HCT116 (cell line): Measurements from ENCODE around the gene CALHM4.

Source experiments
- EZH2 ChIP-seq: fragments of 200-600 bp; sonication (generic); IDR thresholded peaks from 2 replicates; pipeline ENCODE4 v1.6.1; 2017; ENCODE audit warnings: antibody characterized with exemption, mixed run types
- EZH2phosphoT487 ChIP-seq: fragments of 200-600 bp; IDR thresholded peaks from 2 replicates; pipeline ENCODE4 v1.6.1; 2018; ENCODE audit warnings: antibody characterized with exemption, borderline replicate concordance
- POLR2A ChIP-seq: IDR thresholded peaks from 2 replicates; pipeline ENCODE4 v1.7.0; 2011; ENCODE audit warnings: borderline replicate concordance; ENCODE audit not compliant: insufficient read depth, insufficient read length; ENCODE audit errors: extremely low read depth
- POLR2AphosphoS5 ChIP-seq: IDR thresholded peaks from 2 replicates; pipeline ENCODE4 v1.6.1; 2011; ENCODE audit warnings: mild to moderate bottlenecking, low read depth, low read length, moderate library complexity
- RAD21 ChIP-seq: IDR thresholded peaks from 2 replicates; pipeline ENCODE4 v1.6.1; 2012; ENCODE audit warnings: low read depth, mild to moderate bottlenecking
- YY1 ChIP-seq: IDR thresholded peaks from 2 replicates; pipeline ENCODE4 v1.6.1; 2011; ENCODE audit warnings: low read length, low read depth, moderate library complexity, mild to moderate bottlenecking; ENCODE audit not compliant: insufficient replicate concordance; ENCODE audit errors: extremely low read depth
- ZNF274 ChIP-seq: fragments of 200-500 bp; sonication (Bioruptor generic); IDR thresholded peaks from 2 replicates; pipeline ENCODE4 v1.6.1; 2014; ENCODE audit warnings: mild to moderate bottlenecking, low read depth, low read length, inconsistent platforms
- TF ChIP-seq, protein P1 (sequence below), 3 experiments: fragments of 200-600 bp in 1 of 3; sonication (generic) in 1 of 3; IDR thresholded peaks in 2 of 3; conservative IDR thresholded peaks in 1 of 3; 2 replicates each; pipeline ENCODE4 v1.5.1; 2012 to 2017; ENCODE audit warnings: low read depth in 2 of 3, low read length in 2 of 3, antibody characterized with exemption in 1 of 3, borderline replicate concordance in 1 of 3, control low read depth in 1 of 3, mild to moderate bottlenecking in 1 of 3, mixed read lengths in 1 of 3, mixed run types in 1 of 3, moderate library complexity in 1 of 3; ENCODE audit not compliant: insufficient read depth in 1 of 3
- TF ChIP-seq, protein P2 (sequence below): IDR thresholded peaks from 2 replicates; pipeline ENCODE4 v1.6.1; 2012
- TF ChIP-seq, protein P3 (sequence below): IDR thresholded peaks from 2 replicates; pipeline ENCODE4 v1.6.1; 2012; ENCODE audit warnings: low read depth

DNA sequence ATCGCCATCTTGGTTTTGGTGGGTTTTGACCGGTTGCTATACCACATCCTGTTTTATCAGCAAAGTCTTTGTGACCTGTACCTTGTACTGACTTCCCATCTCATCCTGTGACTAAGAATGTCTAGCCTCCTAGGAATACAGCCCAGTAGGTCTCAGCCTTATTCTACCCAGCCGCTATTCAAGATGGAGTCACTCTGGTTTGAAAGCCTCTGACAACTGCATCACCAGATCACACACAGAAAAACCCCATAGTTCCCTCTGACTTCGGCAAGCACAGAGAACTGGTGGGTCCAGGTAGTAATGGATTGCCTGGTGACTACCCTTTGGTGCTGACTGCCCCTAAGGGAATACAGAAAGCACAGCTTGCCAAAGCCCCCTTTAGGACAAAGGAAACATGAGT lies 52.4 kb downstream of the CALHM4 start:
- TF ChIP-seq, protein P1, sequence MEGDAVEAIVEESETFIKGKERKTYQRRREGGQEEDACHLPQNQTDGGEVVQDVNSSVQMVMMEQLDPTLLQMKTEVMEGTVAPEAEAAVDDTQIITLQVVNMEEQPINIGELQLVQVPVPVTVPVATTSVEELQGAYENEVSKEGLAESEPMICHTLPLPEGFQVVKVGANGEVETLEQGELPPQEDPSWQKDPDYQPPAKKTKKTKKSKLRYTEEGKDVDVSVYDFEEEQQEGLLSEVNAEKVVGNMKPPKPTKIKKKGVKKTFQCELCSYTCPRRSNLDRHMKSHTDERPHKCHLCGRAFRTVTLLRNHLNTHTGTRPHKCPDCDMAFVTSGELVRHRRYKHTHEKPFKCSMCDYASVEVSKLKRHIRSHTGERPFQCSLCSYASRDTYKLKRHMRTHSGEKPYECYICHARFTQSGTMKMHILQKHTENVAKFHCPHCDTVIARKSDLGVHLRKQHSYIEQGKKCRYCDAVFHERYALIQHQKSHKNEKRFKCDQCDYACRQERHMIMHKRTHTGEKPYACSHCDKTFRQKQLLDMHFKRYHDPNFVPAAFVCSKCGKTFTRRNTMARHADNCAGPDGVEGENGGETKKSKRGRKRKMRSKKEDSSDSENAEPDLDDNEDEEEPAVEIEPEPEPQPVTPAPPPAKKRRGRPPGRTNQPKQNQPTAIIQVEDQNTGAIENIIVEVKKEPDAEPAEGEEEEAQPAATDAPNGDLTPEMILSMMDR (IDR thresholded peaks at IDR 0.05 in 2 of 3, conservative IDR thresholded peaks at IDR 0.05 in 1 of 3; ENCODE audit: borderline replicate concordance in 1 of 3, insufficient read depth in 1 of 3, low read depth in 2 of 3, low read length in 2 of 3) = no peak
- TF ChIP-seq YY1 = no peak
- TF ChIP-seq POLR2AphosphoS5 = no peak
- TF ChIP-seq EZH2 = no peak
- no peak for TF ChIP-seq RAD21
- TF ChIP-seq EZH2phosphoT487 = no peak
- no peak for TF ChIP-seq POLR2A
- TF ChIP-seq, protein P2, sequence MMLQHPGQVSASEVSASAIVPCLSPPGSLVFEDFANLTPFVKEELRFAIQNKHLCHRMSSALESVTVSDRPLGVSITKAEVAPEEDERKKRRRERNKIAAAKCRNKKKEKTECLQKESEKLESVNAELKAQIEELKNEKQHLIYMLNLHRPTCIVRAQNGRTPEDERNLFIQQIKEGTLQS = no peak
- TF ChIP-seq ZNF274 = no peak
- TF ChIP-seq, protein P3, sequence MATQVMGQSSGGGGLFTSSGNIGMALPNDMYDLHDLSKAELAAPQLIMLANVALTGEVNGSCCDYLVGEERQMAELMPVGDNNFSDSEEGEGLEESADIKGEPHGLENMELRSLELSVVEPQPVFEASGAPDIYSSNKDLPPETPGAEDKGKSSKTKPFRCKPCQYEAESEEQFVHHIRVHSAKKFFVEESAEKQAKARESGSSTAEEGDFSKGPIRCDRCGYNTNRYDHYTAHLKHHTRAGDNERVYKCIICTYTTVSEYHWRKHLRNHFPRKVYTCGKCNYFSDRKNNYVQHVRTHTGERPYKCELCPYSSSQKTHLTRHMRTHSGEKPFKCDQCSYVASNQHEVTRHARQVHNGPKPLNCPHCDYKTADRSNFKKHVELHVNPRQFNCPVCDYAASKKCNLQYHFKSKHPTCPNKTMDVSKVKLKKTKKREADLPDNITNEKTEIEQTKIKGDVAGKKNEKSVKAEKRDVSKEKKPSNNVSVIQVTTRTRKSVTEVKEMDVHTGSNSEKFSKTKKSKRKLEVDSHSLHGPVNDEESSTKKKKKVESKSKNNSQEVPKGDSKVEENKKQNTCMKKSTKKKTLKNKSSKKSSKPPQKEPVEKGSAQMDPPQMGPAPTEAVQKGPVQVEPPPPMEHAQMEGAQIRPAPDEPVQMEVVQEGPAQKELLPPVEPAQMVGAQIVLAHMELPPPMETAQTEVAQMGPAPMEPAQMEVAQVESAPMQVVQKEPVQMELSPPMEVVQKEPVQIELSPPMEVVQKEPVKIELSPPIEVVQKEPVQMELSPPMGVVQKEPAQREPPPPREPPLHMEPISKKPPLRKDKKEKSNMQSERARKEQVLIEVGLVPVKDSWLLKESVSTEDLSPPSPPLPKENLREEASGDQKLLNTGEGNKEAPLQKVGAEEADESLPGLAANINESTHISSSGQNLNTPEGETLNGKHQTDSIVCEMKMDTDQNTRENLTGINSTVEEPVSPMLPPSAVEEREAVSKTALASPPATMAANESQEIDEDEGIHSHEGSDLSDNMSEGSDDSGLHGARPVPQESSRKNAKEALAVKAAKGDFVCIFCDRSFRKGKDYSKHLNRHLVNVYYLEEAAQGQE = no peak
